Keratinocyte (primary cell): ENCODE measurements around the gene C1orf74. TPM values are rescaled to one million over a fixed set of nuclear protein-coding genes. Genes with fewer than 3 reads are reported as not detected.

Experiments
- DNase-seq: peaks from one replicate; pipeline ENCODE4 v3.0.0-alpha.2; 2011; ENCODE audit warnings: low read depth, missing footprints, low spot score
- FAIRE-seq: peaks from 2 replicates; lab custom pipeline; 2011; peaks lifted over from hg19 to GRCh38; lab: Jason Lieb, UNC
- H2AFZ ChIP-seq: 2 replicates; pipeline ENCODE4 v1.6.0; 2012; ENCODE audit warnings: low read length, control low read depth, inconsistent platforms; ENCODE audit not compliant: control insufficient read depth
- H3K27ac ChIP-seq: 2 replicates; pipeline ENCODE4 v1.5.1; 2011; ENCODE audit warnings: low read length; ENCODE audit not compliant: control insufficient read depth, insufficient read depth
- H3K27me3 ChIP-seq: 3 replicates; pipeline ENCODE4 v1.6.0; 2011; ENCODE audit warnings: low read length; ENCODE audit not compliant: control insufficient read depth, insufficient read depth; ENCODE audit errors: extremely low read depth
- H3K36me3 ChIP-seq, 2 experiments: 2 replicates in 1 of 2; 3 replicates in 1 of 2; pipeline ENCODE4 v1.5.1; 2011; ENCODE audit warnings: low read length in 2 of 2, mild to moderate bottlenecking in 1 of 2; ENCODE audit not compliant: control insufficient read depth in 2 of 2, insufficient read depth in 2 of 2; ENCODE audit errors: extremely low read depth in 1 of 2
- H3K4me1 ChIP-seq: 3 replicates; pipeline ENCODE4 v1.5.1; 2011; ENCODE audit warnings: low read length; ENCODE audit not compliant: control insufficient read depth, insufficient read depth; ENCODE audit errors: extremely low read depth
- H3K4me2 ChIP-seq: 3 replicates; pipeline ENCODE4 v1.6.0; 2011; ENCODE audit warnings: low read depth, low read length; ENCODE audit not compliant: control insufficient read depth, insufficient read depth; ENCODE audit errors: extremely low read depth
- H3K4me3 ChIP-seq, 3 experiments: fragments of 200-600 bp in 1 of 3; sonication (generic) in 1 of 3; 2 replicates in 2 of 3; 3 replicates in 1 of 3; pipeline ENCODE4 v1.5.1; 2011 to 2016; ENCODE audit warnings: low read length in 3 of 3, mild to moderate bottlenecking in 3 of 3, control low read depth in 2 of 3, inconsistent platforms in 1 of 3, low read depth in 1 of 3, mixed read lengths in 1 of 3, mixed run types in 1 of 3, moderate library complexity in 1 of 3; ENCODE audit not compliant: control insufficient read depth in 2 of 3, insufficient read depth in 2 of 3; ENCODE audit errors: extremely low read depth in 1 of 3
- H3K79me2 ChIP-seq: 2 replicates; pipeline ENCODE4 v1.6.0; 2012; ENCODE audit warnings: low read length; ENCODE audit not compliant: control insufficient read depth, insufficient read depth
- H3K9ac ChIP-seq: 3 replicates; pipeline ENCODE4 v1.6.0; 2011; ENCODE audit warnings: low read length; ENCODE audit not compliant: control insufficient read depth, insufficient read depth; ENCODE audit errors: extremely low read depth
- H3K9me1 ChIP-seq: 3 replicates; pipeline ENCODE4 v1.6.0; 2011; ENCODE audit warnings: low read length; ENCODE audit not compliant: control insufficient read depth, insufficient read depth; ENCODE audit errors: extremely low read depth
- H3K9me3 ChIP-seq: 2 replicates; pipeline ENCODE4 v1.5.1; 2012; ENCODE audit warnings: low read depth, low read length; ENCODE audit not compliant: control insufficient read depth
- H4K20me1 ChIP-seq: 3 replicates; pipeline ENCODE4 v1.6.0; 2011; ENCODE audit warnings: low read length; ENCODE audit not compliant: control insufficient read depth, insufficient read depth; ENCODE audit errors: extremely low read depth
- CTCF ChIP-seq, 3 experiments: IDR thresholded peaks in 1 of 3; conservative IDR thresholded peaks in 1 of 3; optimal IDR thresholded peaks in 1 of 3; 2 replicates in 2 of 3; 3 replicates in 1 of 3; pipeline versions ENCODE3 to v1.5.1; 2011; ENCODE audit warnings: low read length in 3 of 3, mild to moderate bottlenecking in 3 of 3, moderate library complexity in 2 of 3, control low read depth in 1 of 3, inconsistent platforms in 1 of 3; ENCODE audit not compliant: insufficient read depth in 2 of 3; ENCODE audit errors: extremely low read depth in 1 of 3
- EZH2 ChIP-seq: IDR thresholded peaks from one replicate; pipeline ENCODE4 v1.6.1; 2012; ENCODE audit warnings: inconsistent platforms, mild to moderate bottlenecking, low read length, moderate library complexity
- dilution Hi-C: fragments of 300-500 bp; cut with MboI; formaldehyde crosslinking; loops from one replicate; pipeline ENCODE4 v1.7.0; 2020; ENCODE audit warnings: low sequenced_read_pairs; ENCODE audit not compliant: extremely low pct_ligation_motif_present
- polyA plus RNA-seq, 5 experiments: library from polyadenylated mRNA; depleted of rRNA in 3 of 5; stranded (reverse) in 3 of 5; stranded (forward) in 1 of 5; unstranded in 1 of 5; fragments of >200 nt; gene quantifications; 1 replicate in 1 of 5; 2 replicates in 3 of 5; 3 replicates in 1 of 5; pipeline versions ENCODE4 v1.2.1 to v1.2.3, GENCODE V29; 2011 to 2012; ENCODE audit warnings: missing spikeins in 2 of 5, low read depth in 1 of 5, low replicate concordance in 1 of 5

The C1orf74 gene
- polyA plus RNA-seq, 1 donor (not counting 4 experiments of a cell fraction or from before 2014, with no cell fraction given) = 58.1 TPM

GRCh38 chr1:209823143-209824041 is 39.0 kb upstream of the C1orf74 start:
- peak overlapping the region; percentile 92 for H3K27ac ChIP-seq

DNA sequence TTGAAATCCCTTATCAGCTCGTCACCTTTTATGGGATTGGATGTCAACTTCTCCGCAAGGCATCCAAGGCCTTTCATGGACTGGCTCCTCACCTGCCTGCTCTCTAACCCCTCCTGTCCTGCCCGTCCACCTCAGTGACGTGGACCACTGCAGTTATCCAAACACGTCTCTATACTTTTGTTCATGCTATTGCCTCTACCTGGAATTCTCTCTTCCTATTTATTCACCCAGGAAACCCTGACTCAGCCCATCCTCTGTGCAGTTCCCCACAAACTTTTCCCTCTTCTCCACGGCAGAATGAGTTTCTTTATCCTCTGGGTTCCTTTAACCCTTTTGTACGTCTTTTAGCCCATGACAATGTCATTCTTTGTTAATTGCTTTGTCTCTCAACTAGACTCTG is 38.3 kb upstream of the C1orf74 start:
- dilution Hi-C loops = no loop called here
- Histone ChIP-seq H3K36me3 (no peaks in the 10 kb centered on the region), H4K20me1 (no peaks in the 10 kb centered on the region), H2AFZ (peak overlapping the region; percentile 38), H3K79me2 (peaks cover 2% of the 10 kb centered on the region), H3K27me3 (no peaks in the 10 kb centered on the region), H3K27ac (peak overlapping the region; percentile 92), H3K4me1 (peaks cover 56% of the 10 kb centered on the region), H3K9me3 (no peaks in the 10 kb centered on the region), H3K4me2 (peak overlapping the region; percentile 88), H3K4me3 (peak overlapping the region in 2 of 3 experiments; percentile 46 to 60), H3K9ac (peak overlapping the region; percentile 93), H3K9me1 (no peaks in the 10 kb centered on the region)
- no peak for DNase-seq
- TF ChIP-seq EZH2 = no peak
- no peak for TF ChIP-seq CTCF (optimal IDR thresholded peaks at IDR 0.05 in 1 of 3, IDR thresholded peaks at IDR 0.05 in 1 of 3, conservative IDR thresholded peaks at IDR 0.05 in 1 of 3; ENCODE audit: extremely low read depth in 1 of 3, insufficient read depth in 2 of 3, low read length in 3 of 3)
- FAIRE-seq = no peak

More at GRCh38 chr1:209823143-209824041, 39.0 kb upstream of the C1orf74 start:
- peak; percentile 50 to 69 (median 52) for TF ChIP-seq CTCF (optimal IDR thresholded peaks at IDR 0.05 in 1 of 3, IDR thresholded peaks at IDR 0.05 in 1 of 3, conservative IDR thresholded peaks at IDR 0.05 in 1 of 3; ENCODE audit: extremely low read depth in 1 of 3, insufficient read depth in 2 of 3, low read length in 3 of 3)
- TF ChIP-seq EZH2 = no peak
- H3K9ac ChIP-seq = peak overlapping the region; percentile 93
- H3K4me3 ChIP-seq = peak overlapping the region; percentile 2 to 60 (median 46)
- dilution Hi-C loops = no loop called here
- no peak overlapping the region for H2AFZ ChIP-seq
- H4K20me1 ChIP-seq = no peaks in the 10 kb centered on the region
- peaks cover 6% of the 10 kb centered on the region for H3K79me2 ChIP-seq
- H3K36me3 ChIP-seq = no peaks in the 10 kb centered on the region
- FAIRE-seq = peak; percentile 90
- no peaks in the 10 kb centered on the region for H3K27me3 ChIP-seq
- H3K9me3 ChIP-seq = no peaks in the 10 kb centered on the region
- peak overlapping the region; percentile 88 for H3K4me2 ChIP-seq
- DNase-seq = no peak
- peaks cover 56% of the 10 kb centered on the region for H3K4me1 ChIP-seq
- no peaks in the 10 kb centered on the region for H3K9me1 ChIP-seq
